Fibroblast of villous mesenchyme (primary cell): Measurements from ENCODE around the gene SRCIN1. TPM values are rescaled to one million over a fixed set of nuclear protein-coding genes. Genes with fewer than 3 reads are reported as not detected.

ENCODE experiments used
- DNase-seq: peaks from one replicate; pipeline ENCODE4 v3.0.0-alpha.2; 2010; ENCODE audit warnings: low read depth
- H3K4me3 ChIP-seq: 2 replicates; pipeline ENCODE4 v1.5.1; 2011; ENCODE audit warnings: low read depth, mild to moderate bottlenecking, low read length
- total RNA-seq: library from RNA; depleted of rRNA; stranded (reverse); fragments of >200 nt; gene quantifications from 2 replicates; pipeline ENCODE4 v1.2.3, GENCODE V29; 2012
- TF ChIP-seq, protein P1 (sequence below): IDR thresholded peaks from 2 replicates; pipeline ENCODE4 v1.5.1; 2012; ENCODE audit warnings: low read depth, mild to moderate bottlenecking, low read length; ENCODE audit not compliant: insufficient read depth

SRCIN1 gene
- total RNA-seq, 1 donor = not detected

DNA sequence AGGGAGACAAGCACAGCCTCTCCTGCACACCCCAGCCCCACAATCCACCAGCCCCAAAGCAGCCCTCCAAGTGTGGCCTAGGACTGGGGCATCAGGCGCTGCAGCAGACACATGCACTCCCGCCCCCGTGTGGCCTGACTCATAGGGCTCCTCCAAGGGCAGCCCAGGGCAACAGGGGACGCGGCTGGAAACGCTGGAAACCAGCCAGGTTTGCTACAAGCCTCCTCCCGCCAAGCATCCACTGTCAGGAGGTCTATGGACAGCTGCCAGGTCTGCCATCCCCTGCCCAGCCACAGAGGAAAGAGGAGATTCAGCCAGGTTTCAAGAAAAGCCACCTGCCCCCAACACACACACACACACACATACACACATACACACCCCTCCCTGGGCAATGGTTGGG, 25.8 kb downstream of the SRCIN1 start:
- no peak overlapping the region for H3K4me3 ChIP-seq
- TF ChIP-seq, protein P1, sequence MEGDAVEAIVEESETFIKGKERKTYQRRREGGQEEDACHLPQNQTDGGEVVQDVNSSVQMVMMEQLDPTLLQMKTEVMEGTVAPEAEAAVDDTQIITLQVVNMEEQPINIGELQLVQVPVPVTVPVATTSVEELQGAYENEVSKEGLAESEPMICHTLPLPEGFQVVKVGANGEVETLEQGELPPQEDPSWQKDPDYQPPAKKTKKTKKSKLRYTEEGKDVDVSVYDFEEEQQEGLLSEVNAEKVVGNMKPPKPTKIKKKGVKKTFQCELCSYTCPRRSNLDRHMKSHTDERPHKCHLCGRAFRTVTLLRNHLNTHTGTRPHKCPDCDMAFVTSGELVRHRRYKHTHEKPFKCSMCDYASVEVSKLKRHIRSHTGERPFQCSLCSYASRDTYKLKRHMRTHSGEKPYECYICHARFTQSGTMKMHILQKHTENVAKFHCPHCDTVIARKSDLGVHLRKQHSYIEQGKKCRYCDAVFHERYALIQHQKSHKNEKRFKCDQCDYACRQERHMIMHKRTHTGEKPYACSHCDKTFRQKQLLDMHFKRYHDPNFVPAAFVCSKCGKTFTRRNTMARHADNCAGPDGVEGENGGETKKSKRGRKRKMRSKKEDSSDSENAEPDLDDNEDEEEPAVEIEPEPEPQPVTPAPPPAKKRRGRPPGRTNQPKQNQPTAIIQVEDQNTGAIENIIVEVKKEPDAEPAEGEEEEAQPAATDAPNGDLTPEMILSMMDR = no peak
- peak; percentile 10 for DNase-seq

DNA sequence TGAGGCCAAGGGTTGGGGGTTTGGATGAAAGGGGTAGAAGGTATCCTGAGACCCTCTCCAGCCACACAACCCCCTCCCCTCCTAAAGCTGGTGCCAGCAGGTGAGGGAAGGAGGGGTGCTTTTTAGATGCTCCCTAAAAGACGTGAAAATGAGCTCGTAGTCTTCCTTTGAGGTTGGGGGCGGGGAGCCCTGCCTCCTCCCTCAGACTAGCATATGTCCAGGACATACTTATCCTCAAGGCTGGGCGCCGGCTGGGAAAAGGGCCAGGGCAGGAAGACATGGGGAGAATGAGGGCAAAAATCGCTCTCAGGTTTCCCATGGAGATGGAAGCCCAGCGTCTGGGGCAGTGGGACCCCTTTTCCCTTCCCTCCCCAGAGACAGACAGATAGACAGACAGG, 26.7 kb downstream of the SRCIN1 start:
- no peak overlapping the region for H3K4me3 ChIP-seq
- no peak for DNase-seq
- TF ChIP-seq, protein P1 = no peak

DNA sequence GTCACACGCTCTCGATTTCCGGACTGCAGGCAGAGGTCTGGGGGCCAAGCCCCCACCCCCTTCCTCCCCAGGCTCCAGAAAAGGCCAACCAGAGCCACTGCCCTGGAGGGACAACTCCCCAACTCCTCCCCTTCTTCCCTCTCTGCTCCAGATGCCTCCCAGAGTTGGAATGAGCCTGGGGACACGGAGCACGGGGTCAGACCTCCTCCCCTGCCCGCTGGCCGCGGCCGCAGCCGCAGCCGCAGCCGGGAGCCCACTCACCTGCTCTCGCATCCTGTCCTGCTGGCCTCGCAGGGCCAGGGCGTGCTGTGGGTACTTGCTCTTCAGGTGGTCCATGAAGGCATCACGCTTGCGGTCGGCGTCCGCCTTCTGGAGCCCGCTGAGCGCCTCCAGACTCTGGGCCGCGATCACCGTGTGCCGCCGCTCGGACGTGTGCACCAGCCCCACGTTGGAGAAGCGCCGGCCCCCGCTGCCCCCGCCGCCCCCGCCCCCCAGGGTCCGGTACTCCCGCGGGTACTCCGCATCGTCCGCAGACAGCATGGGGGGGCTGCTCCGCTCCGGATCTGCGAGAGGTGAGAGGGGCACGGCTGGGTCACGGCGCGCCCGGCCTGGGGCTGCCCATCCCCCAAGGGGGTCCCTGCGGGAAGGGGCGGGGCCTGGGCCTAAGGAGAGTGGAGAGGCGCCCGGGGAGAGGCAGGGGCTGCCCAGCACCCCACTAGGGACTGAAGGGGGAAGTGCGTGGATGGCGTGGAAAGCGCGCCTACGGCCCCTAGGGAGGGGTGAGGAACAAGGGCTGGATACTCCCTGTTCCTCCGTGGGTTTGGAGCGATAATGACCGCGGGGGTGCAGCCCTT, 27.3 kb downstream of the SRCIN1 start:
- no peak for DNase-seq
- no peak overlapping the region for H3K4me3 ChIP-seq
- TF ChIP-seq, protein P1 = no peak

DNA sequence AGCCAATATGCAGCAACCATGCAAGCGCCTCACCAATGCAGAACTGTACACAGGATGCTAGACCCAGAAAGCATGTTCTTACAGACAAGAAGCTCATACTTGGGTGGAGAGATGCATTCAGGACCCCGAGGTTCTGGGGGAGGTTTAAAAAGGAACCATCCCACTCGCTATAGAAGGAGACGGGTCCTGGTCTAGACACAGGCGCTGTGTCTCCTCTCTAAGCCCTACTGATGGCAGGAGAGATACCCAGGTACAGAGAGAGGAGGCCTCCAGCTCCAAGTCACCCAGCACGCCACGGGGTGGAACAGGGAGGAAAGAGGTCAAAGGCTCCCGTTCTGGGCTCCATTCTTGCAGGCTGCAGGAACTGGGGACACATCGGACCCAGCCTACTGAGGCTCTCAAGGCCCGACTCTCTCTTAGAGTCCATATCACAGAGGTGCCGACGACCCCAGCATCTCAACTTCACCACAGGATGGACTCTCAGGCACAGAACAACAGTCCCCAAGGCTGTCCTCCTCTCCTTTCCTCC, 28.0 kb downstream of the SRCIN1 start:
- TF ChIP-seq, protein P1 = no peak
- no peak for DNase-seq
- H3K4me3 ChIP-seq = no peak overlapping the region

DNA sequence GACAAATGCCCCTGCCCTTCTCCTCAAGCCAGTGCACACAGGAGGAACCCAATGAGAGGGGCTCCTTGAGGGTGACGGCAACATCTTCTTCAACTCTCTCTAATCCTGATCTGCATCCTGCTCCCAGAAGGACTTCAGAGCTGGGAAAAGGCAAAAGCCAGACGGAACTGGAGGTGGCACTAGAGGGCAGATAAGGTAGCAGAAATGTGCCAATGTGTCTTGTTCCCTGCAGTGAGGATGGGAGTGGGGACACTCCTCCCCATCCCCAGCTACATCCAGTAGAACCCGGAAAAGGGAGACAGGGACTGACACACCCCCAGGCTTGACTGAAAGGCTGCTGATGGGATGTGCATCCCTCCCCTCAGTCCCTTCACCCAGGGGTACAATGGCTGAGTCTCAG, 28.5 kb downstream of the SRCIN1 start:
- no peak for DNase-seq
- H3K4me3 ChIP-seq = no peak overlapping the region
- TF ChIP-seq, protein P1 = no peak

DNA sequence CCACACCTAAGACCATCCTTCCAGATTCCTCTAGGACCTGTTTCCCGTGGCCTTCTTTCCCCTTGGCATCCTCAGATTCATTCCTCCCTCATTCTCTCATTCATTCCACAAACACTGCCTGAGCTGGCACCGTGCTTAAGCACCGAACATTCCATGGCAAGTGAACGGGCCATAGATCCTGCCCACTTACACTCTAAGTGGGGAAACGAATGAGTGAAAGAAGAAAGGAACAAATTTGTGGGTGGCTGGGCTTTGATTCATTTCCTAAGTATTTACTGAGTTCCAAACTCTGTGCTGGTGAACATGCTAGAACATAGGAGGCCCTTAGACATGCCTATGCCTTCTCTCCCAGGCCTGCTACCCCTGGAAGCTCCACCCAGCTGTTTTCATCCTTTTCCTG, 30.0 kb downstream of the SRCIN1 start:
- DNase-seq = no peak
- TF ChIP-seq, protein P1 = no peak
- no peak overlapping the region for H3K4me3 ChIP-seq
